GM18505 (cell line): Measurements from ENCODE around the gene RUVBL1.
A peak's percentile ranks its signal among the peaks of the same experiment; 100 is the strongest.
"Not testable (repeated sequence)": the region's sequence is repeated elsewhere in the genome, so short reads cannot be mapped to it uniquely, and the experiment has no call there.

Experiments
- ATAC-seq: cut with Tn5 transposase; IDR thresholded peaks from one replicate; pipeline ENCODE4 v1.9.1; 2021; ENCODE audit not compliant: unreplicated experiment
- POLR2A ChIP-seq: IDR thresholded peaks from 4 replicates; pipeline ENCODE4 v1.6.1; 2011; ENCODE audit warnings: borderline replicate concordance; ENCODE audit not compliant: insufficient read depth, insufficient read length; ENCODE audit errors: extremely low read depth

Gene RUVBL1

DNA sequence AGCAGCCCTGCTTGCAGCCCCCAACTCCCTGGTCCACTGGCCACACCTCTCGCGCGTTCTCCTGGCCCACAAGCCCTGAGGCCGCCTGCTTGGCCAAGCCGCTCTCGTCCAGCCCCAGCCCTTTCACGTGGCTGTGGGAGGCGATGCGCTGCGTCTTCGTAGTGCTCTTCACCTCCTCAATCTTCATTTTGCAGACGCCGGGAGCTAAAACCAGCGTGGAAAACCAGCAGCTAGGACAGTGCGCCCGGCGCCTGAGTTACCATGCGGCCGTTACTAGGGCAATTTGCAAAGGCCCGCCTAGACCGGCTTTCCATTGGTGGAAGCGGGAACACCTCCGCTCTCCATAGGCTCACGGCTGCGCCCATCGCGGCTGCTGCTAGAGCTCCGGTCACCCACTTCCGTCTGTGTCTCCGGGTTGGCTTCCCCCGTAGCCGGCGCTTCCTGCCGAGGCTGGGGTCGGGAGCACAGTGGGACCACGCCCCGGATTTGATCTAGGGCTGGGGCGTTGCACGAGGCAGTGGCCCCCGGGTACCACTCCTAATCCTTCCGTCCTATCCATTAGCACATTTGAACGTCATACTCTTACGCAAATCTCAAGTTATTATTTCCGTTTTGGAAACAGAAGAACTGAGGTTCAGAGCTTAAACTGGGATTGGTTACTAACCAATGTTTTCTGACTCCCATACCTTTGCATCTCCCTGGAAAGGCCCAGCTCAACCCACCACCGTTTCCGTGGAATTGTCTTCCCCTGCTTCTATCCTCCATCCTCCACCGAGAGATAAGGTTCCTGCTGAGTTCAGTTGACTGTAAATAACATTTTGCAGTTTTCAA lies at the start of gene RUVBL1:
RUVBL1 (minus strand) TSS at position 275 of the 831 bp plus-strand sequence; CDS start at position 187, 88 bp downstream.
- peak; percentile 99 for ATAC-seq
- TF ChIP-seq POLR2A, result peak; percentile 65

DNA sequence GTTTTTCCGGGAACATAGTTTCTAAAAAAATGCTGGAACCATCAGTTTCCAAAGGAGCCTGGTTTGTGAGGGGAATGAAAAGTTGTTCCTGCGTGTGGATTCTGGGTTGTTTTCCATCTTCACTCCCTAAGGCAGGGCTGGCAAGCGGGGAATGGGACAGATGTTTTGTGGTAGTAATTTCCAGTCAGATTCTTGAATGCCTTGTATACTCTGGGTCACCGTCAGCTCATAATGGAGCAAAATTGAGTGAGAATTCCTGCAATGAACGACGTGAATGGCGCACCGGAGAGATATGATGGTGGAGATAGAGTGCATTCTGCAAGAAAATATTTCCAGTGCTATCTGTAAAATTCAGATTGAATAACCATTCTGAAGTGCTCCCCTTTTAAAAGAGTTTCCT lies 49.6 kb upstream of the RUVBL1 start:
- ATAC-seq, result no peak
- TF ChIP-seq POLR2A, result no peak

DNA sequence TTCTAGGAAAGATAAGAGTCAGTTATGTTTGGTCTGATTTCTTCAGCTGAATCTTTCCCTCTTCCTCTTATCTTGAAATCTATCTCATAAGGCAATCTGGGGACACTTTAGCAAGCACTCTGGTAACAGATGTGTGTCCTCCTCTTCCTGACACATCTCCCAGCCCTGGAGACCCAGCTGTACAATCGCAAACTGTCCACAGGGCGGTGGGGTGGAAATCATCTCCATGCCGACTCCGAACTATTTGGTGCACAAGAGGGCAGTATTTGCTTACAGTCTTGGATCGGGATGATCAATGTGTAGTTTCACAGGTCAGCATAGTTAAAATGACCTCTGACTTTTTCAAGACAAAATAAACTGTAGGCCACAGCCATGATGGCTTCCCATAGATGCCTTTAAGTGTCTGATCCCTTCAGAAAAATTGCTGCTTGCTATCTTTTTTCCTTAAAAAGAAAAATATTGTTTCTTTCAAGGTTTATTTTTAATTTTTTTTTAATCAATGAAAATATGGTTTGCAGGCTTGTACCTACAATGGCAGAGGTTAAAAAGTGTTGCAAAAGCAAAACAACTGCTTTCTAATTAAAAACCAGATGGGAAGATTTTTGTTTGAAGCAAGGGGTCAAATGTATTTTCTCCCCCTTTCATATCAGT lies 47.4 kb upstream of the RUVBL1 start:
- TF ChIP-seq POLR2A, result no peak
- ATAC-seq, result no peak

DNA sequence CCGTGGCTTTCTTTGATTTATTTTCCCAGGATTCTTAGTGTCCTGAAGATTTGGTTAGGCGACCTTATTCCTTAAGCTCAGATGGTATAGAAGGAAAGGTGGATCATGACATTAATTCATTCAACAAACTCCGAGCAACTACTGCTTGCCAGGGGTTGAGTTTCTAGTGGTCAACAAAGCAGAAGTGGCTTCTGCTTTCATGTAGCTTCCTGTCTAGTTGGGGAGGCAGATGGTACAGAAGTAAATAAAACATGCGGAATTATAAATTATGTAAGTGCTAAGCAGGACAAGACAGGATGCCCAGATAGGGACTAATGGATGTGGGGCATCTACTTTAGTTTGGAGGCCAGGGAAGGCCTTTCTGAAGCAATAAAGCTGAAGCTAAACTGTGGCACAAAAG lies 45.2 kb upstream of the RUVBL1 start:
- ATAC-seq, result no peak
- TF ChIP-seq POLR2A, result no peak

DNA sequence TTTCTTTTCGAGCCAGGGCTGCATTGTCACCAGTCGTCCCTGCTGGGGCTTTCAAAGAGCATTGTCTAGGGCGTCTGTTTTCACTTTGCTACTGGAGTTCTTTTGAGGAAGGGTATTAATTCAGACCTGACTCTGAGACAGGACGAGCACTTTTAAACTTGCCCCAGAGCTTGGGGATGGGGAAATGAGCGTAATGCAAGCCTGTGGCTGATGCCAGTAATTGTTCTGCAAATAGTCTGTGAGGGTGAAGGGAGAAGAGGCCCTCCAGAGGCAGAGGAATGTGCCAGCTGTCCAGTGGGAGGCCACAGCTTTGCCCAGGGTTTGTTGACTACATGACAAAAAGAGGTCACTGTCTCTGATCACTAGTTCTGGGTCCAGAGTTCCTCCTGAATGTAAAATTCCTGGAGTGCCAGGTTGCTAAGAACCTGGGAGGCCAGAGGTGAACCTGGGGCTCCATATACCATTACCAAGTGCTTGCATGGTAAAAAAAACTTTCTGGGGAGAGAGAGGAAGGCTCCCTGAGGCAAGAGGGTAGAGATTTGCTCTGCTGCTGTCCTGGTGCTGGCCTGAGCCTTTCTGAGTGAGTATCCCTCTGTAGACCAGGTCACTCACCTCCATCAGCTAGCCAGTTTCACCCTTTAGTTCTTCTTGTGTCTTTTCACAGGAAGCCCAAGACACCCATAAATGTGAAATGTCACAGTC lies 44.5 kb upstream of the RUVBL1 start:
- no peak for ATAC-seq
- no peak for TF ChIP-seq POLR2A

DNA sequence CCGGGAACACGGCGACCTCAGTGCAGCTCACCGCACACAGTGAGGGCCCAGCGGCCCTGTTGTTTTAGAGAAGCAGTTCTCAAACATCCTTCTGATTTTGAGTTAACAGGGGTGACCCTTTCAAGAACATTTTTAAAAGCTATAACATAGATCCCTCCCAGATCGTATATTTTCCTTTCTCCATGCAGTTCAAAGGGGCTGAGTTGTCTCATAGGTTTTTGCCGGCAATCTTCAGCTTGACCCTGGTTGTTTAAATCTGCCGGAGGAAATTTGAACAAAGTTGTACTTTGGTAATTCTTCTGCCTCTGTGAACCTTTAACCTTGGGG lies 44.0 kb upstream of the RUVBL1 start:
- ATAC-seq, result no peak
- no peak for TF ChIP-seq POLR2A

DNA sequence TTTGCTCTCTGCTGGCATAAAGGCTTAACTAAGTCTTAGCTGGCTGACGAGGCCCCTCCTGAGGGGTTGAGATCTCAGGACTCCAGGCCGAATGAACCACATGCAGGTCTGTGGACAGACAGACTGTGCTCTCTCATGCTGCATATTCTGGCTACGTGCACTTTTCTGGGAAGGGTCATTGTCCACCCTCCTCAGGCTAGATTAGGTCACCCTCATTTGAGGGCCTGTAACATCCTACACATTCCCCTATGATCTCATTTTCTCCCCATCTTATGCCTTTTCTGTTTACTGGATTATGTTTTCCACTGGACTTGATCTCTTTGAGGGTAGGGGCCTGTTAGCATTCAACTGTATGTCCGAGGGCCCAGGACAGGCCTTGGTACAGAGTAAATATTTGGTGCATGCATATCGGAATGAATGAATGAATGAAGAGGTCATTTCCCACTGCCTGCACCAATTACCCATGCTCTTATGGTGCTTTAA lies 43.4 kb upstream of the RUVBL1 start:
- ATAC-seq, result no peak
- TF ChIP-seq POLR2A, result no peak

- no peak for TF ChIP-seq POLR2A
These were observed 39.8 kb upstream of the RUVBL1 start for GRCh38 chr3:128163432-128163831.

DNA sequence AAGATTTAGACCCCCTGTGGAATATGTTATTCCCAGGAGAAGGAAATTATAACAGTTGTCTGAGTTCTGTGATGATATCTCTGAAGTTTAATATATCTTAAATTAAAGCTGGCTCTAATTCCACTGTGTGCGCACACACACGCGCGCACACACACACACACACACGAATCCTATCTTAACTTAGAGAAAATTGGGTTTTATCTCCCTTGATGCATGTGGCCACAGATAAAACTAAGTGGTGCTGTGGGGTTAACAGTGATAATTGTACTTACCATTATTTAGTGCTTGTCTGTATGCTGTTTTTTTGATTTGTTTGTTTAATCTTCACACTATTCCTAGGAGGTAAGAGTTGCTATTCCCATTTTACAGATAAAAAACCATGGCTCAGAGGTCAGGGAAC lies 37.0 kb upstream of the RUVBL1 start:
- no peak for ATAC-seq
- no peak for TF ChIP-seq POLR2A

More at GRCh38 chr3:128163432-128163831, 39.8 kb upstream of the RUVBL1 start:
- no peak for ATAC-seq

DNA sequence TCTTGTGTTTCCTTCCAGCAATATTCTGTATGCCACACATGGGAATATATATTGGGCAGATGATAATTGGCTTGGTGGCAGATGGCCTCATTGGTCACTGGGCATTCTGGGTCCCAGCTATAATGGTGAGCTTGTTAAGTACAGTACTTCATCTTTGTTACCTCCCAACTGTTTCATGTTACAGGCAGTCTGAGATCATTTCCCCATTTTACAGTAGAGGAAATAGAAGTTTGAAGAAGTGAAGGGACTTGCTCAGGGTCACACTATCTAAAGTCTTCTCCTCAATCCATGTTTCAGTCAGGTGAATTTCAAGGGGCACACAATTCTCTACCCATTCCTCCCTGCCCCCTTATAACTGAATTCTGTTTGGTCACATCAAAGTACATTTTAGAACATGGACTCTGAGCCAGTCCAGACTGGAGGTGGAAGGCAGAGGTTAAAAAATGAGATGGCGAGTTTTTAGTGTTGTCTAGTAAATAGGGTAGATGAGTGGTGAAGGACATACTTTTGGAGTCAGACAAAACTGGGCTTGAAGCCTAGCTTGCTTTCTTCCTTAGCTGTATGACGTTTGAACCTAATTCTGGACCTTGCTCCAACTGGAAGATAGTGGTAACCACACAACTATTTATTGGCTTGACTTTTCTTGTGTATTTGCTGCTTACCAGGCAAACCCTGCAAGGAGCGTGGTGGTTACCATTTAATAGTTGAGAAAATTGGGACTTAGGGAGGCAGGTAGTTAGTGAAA lies 32.2 kb upstream of the RUVBL1 start:
- TF ChIP-seq POLR2A, result no peak
- ATAC-seq, result no peak

- not testable (repeated sequence) for ATAC-seq
These were observed 30.7 kb upstream of the RUVBL1 start for GRCh38 chr3:128154354-128154753.

DNA sequence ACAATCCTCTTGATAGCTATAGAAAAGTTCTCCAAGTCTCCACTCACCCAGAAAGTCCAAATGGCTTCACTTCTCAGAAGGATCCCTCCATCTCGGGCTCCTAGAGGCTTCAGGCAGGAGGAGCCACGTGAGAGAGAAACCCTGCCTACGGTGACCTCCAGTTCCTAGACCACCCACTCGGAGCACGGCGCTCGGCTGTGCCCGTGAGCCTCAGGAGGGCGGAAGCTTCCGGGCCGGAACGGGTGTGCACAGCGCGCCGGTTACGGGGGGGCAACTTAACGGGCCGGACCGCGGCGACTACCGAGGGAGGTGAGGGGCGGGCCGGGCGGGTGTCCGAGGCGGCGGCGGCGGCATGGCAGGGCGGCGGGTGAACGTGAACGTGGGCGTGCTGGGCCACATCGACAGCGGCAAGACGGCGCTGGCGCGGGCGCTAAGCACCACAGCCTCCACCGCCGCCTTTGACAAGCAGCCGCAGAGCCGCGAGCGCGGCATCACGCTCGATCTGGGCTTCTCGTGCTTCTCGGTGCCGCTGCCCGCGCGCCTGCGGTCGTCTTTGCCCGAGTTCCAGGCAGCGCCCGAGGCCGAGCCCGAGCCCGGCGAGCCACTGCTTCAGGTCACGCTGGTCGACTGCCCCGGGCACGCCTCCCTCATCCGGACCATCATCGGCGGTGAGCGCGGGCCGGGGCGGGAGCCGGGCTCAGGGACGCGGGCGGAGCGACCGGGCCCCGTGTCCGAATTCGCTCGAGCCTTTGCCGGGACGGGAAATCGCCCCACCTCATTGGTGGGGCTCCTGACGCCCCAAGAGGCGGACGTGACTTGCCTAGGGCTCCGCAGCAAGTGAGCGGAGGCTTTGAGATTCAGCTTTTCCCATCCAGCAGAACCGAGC lies 29.8 kb upstream of the RUVBL1 start, which contains the start of gene EEFSEC:
EEFSEC (plus strand) TSS at position 326 of the 886 bp plus-strand sequence; CDS start at position 353, 27 bp downstream.
- TF ChIP-seq POLR2A, result peak; percentile 72
- peak; percentile 77 for ATAC-seq
